Tibial artery (tissue), 4 donors: Measurements from ENCODE around the gene CSTPP1.

Experiments used
- DNase-seq, 2 donors: peaks; one replicate each; pipeline ENCODE4 v3.0.0-alpha.2; 2019
- H3K27ac ChIP-seq, 2 donors: fragments of 200-600 bp; sonication (generic) in 1 of 2; 1 replicate in 1 of 2; 2 replicates in 1 of 2; pipeline ENCODE4 v1.5.1; 2018 to 2019; ENCODE audit warnings: mild to moderate bottlenecking in 1 of 2
- H3K27me3 ChIP-seq, 2 donors: fragments of 200-600 bp; sonication (generic) in 1 of 2; one replicate each; pipeline versions ENCODE4 v1.5.1 to v1.6.0; 2016 to 2019
- H3K36me3 ChIP-seq, 3 donors: fragments of 200-600 bp; sonication (generic) in 2 of 3; one replicate each; pipeline ENCODE4 v1.5.1; 2016 to 2019; ENCODE audit warnings: mild to moderate bottlenecking in 2 of 3
- H3K4me1 ChIP-seq, 4 donors: fragments of 200-600 bp; sonication (generic) in 2 of 4; 1 replicate in 3 of 4; 2 replicates in 1 of 4; pipeline ENCODE4 v1.5.1; 2016 to 2019
- H3K4me3 ChIP-seq, 2 donors: fragments of 200-600 bp; sonication (generic) in 1 of 2; 1 replicate in 1 of 2; 2 replicates in 1 of 2; pipeline ENCODE4 v1.5.1; 2018 to 2019; ENCODE audit warnings: mild to moderate bottlenecking in 2 of 2
- H3K9me3 ChIP-seq, 3 donors: fragments of 200-600 bp; sonication (generic) in 1 of 3; one replicate each; pipeline ENCODE4 v1.5.1; 2016 to 2019
- CTCF ChIP-seq, 2 experiments: fragments of 200-600 bp in 1 of 2; fragments of 450-650 bp in 1 of 2; IDR thresholded peaks; one replicate each; pipeline ENCODE4 v1.5.1; 2017 to 2019; ENCODE audit warnings: antibody characterized with exemption in 2 of 2, mild to moderate bottlenecking in 1 of 2, moderate library complexity in 1 of 2
- intact Hi-C: fragments of 100-400 bp; cut with DNase I; formaldehyde crosslinking; loops from one replicate; pipeline ENCODE4 v1.15.0; 2023; ENCODE audit warnings: low total_unique reads

Gene CSTPP1

GRCh38 chr11:47021527-47021818 is 84.9 kb downstream of the CSTPP1 start:
- Histone ChIP-seq H3K4me1 (no peaks in the 10 kb centered on the region), H3K27me3 (no peaks in the 10 kb centered on the region), H3K9me3 (no peaks in the 10 kb centered on the region), H3K36me3 (no peaks in the 10 kb centered on the region), H3K4me3 (no peak overlapping the region), H3K27ac (no peak overlapping the region)
- no peak for TF ChIP-seq CTCF (IDR thresholded peaks at IDR 0.05)
- DNase-seq, result no peak
- intact Hi-C loops, result no loop called here

- intact Hi-C loops, result no loop called here
These were observed 85.4 kb downstream of the CSTPP1 start for GRCh38 chr11:47021965-47022364.

GRCh38 chr11:47028195-47029093 is 91.9 kb downstream of the CSTPP1 start:
- DNase-seq, result no peak
- no peak overlapping the region for H3K27ac ChIP-seq
- H3K9me3 ChIP-seq, result no peaks in the 10 kb centered on the region
- H3K4me3 ChIP-seq, result no peak overlapping the region
- H3K27me3 ChIP-seq, result no peaks in the 10 kb centered on the region
- no peak for TF ChIP-seq CTCF (IDR thresholded peaks at IDR 0.05)
- intact Hi-C loops, result no loop called here
- no peaks in the 10 kb centered on the region for H3K4me1 ChIP-seq
- H3K36me3 ChIP-seq, result no peaks in the 10 kb centered on the region

More at GRCh38 chr11:47021965-47022364, 85.4 kb downstream of the CSTPP1 start:
- H3K9me3 ChIP-seq, result no peaks in the 10 kb centered on the region
- no peak for TF ChIP-seq CTCF (IDR thresholded peaks at IDR 0.05)
- H3K27me3 ChIP-seq, result no peaks in the 10 kb centered on the region
- no peaks in the 10 kb centered on the region for H3K4me1 ChIP-seq
- DNase-seq, result no peak
- H3K36me3 ChIP-seq, result no peaks in the 10 kb centered on the region
- no peak overlapping the region for H3K27ac ChIP-seq
- no peak overlapping the region for H3K4me3 ChIP-seq

GRCh38 chr11:47033439-47033838 is 96.9 kb downstream of the CSTPP1 start:
- Histone ChIP-seq H3K27ac (no peak overlapping the region), H3K36me3 (no peaks in the 10 kb centered on the region), H3K4me1 (no peaks in the 10 kb centered on the region), H3K9me3 (no peaks in the 10 kb centered on the region), H3K4me3 (no peak overlapping the region), H3K27me3 (no peaks in the 10 kb centered on the region)
- no peak for TF ChIP-seq CTCF (IDR thresholded peaks at IDR 0.05)
- no peak for DNase-seq
- intact Hi-C loops, result no loop called here

GRCh38 chr11:47034091-47034490 is 97.5 kb downstream of the CSTPP1 start:
- no peak for DNase-seq
- Histone ChIP-seq H3K27me3 (no peaks in the 10 kb centered on the region), H3K27ac (no peak overlapping the region), H3K4me3 (no peak overlapping the region), H3K9me3 (no peaks in the 10 kb centered on the region), H3K4me1 (no peaks in the 10 kb centered on the region), H3K36me3 (no peaks in the 10 kb centered on the region)
- intact Hi-C loops, result no loop called here
- no peak for TF ChIP-seq CTCF (IDR thresholded peaks at IDR 0.05)
